T-helper 2 cell (primary cell): ENCODE measurements around the gene CCDC30.
"Not testable (repeated sequence)": the region's sequence is repeated elsewhere in the genome, so short reads cannot be mapped to it uniquely, and the experiment has no call there.

ENCODE experiments used
- DNase-seq, 5 experiments: peaks; one replicate each; pipeline versions ENCODE4 v3.0.0 to v3.0.0-alpha.2; 2012 to 2022

Gene CCDC30

GRCh38 chr1:42531043-42531442, 68.0 kb downstream of the CCDC30 start:
- DNase-seq = no peak

GRCh38 chr1:42533101-42533863, 70.2 kb downstream of the CCDC30 start:
- DNase-seq = no peak

- DNase-seq = no peak
Observed at GRCh38 chr1:42541104-42541503, 78.0 kb downstream of the CCDC30 start.

GRCh38 chr1:42551180-42551579, 88.1 kb downstream of the CCDC30 start:
- DNase-seq = no peak

GRCh38 chr1:42551590-42551989, 88.5 kb downstream of the CCDC30 start:
- DNase-seq = no peak

- no peak for DNase-seq
Observed at GRCh38 chr1:42552636-42553035, 89.5 kb downstream of the CCDC30 start.

GRCh38 chr1:42557230-42557851, 94.3 kb downstream of the CCDC30 start:
- no peak for DNase-seq

GRCh38 chr1:42567038-42567437, 104.0 kb downstream of the CCDC30 start:
- DNase-seq = no peak

GRCh38 chr1:42576935-42577334, 113.8 kb downstream of the CCDC30 start:
- DNase-seq = no peak

- no peak for DNase-seq
Observed at GRCh38 chr1:42586016-42586415, 122.9 kb downstream of the CCDC30 start.

- DNase-seq = no peak
Observed at GRCh38 chr1:42587753-42588152, 124.7 kb downstream of the CCDC30 start.

- no peak for DNase-seq
Observed at GRCh38 chr1:42592811-42593210, 129.7 kb downstream of the CCDC30 start.

- DNase-seq = no peak
Observed at GRCh38 chr1:42593486-42594100, 130.5 kb downstream of the CCDC30 start.

GRCh38 chr1:42601472-42601871, 138.4 kb downstream of the CCDC30 start:
- no peak for DNase-seq

- no peak for DNase-seq
Observed at GRCh38 chr1:42613803-42614131, 150.7 kb downstream of the CCDC30 start.

- DNase-seq = no peak
Observed at GRCh38 chr1:42618866-42619265, 155.8 kb downstream of the CCDC30 start.

GRCh38 chr1:42620307-42620706, 157.2 kb downstream of the CCDC30 start:
- no peak for DNase-seq

- DNase-seq = not testable (repeated sequence)
Observed at GRCh38 chr1:42621180-42621579, 158.1 kb downstream of the CCDC30 start.

GRCh38 chr1:42627205-42627604, 164.1 kb downstream of the CCDC30 start:
- not testable (repeated sequence) for DNase-seq

GRCh38 chr1:42639116-42639515, 176.0 kb downstream of the CCDC30 start:
- DNase-seq = no peak

- no peak for DNase-seq
Observed at GRCh38 chr1:42646056-42646455, 183.0 kb downstream of the CCDC30 start.

- DNase-seq = peak in 1 of 5 experiments; percentile 32
Observed at GRCh38 chr1:42657201-42657600, 194.1 kb downstream of the CCDC30 start.

GRCh38 chr1:42657981-42658876, 195.1 kb downstream of the CCDC30 start, which contains the start of gene PPIH:
PPIH (plus strand) TSS chr1:42658423; CDS start chr1:42658447, 24 bp downstream.
- DNase-seq = peak; percentile 83 to 96 (median 92)
